Measurements from ENCODE around the gene SCUBE3. TPM values are rescaled to one million over a fixed set of nuclear protein-coding genes. Genes with fewer than 3 reads are reported as not detected.

SCUBE3 gene
- total RNA-seq, 1 donor from 2014 or later: 16.3 TPM

DNA sequence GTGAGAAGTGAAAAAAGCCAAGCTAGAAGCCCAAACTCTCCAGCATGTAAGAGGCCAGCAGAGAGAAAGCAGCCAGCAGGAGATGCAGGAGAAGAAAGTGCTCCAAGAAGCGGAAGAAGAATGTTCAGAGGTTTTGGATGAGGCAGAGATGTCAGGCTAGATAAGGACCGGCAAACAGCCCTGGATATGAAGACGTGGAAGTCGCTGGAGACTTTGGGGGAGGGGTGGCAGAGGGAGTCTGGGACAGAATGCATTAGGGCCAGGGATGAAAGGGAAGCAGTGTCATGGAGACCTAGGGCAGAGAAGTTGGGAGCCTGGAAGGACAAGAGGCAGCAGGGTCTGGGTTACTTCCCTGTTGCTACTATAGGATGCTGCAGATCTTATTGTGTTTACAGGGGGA lies 5.3 kb upstream of the SCUBE3 start:
- no peak overlapping the region for H3K4me3 Mint-ChIP-seq (ENCODE audit: unreplicated experiment)
- peaks cover 47% of the 10 kb centered on the region for H3K27me3 Mint-ChIP-seq (ENCODE audit: unreplicated experiment)
- DNase-seq (ENCODE audit: extremely low spot score, unreplicated experiment): no peak

DNA sequence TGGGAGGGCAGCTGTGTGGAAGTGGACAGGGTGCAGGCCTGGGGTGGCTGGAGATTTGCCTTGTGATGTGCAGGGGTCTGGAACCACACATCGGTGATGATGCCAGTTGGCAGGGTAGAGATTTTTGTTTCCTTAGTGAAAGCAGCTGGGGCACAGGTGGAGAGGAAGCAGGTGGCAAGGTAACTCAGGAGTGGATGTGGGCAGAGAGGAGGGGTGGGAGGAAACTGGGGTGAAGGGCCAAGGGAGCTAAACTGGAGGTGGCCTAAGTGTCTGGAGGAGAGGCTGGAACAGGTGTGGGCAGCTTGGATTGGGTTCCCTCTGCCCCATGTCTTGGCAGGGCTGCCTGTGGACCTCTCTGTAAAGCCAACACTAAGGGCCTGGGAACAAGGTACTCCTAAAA lies 4.7 kb upstream of the SCUBE3 start:
- TF ChIP-seq, protein P1, sequence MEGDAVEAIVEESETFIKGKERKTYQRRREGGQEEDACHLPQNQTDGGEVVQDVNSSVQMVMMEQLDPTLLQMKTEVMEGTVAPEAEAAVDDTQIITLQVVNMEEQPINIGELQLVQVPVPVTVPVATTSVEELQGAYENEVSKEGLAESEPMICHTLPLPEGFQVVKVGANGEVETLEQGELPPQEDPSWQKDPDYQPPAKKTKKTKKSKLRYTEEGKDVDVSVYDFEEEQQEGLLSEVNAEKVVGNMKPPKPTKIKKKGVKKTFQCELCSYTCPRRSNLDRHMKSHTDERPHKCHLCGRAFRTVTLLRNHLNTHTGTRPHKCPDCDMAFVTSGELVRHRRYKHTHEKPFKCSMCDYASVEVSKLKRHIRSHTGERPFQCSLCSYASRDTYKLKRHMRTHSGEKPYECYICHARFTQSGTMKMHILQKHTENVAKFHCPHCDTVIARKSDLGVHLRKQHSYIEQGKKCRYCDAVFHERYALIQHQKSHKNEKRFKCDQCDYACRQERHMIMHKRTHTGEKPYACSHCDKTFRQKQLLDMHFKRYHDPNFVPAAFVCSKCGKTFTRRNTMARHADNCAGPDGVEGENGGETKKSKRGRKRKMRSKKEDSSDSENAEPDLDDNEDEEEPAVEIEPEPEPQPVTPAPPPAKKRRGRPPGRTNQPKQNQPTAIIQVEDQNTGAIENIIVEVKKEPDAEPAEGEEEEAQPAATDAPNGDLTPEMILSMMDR (IDR thresholded peaks at IDR 0.05): no peak
- no peak overlapping the region for H3K4me3 Mint-ChIP-seq (ENCODE audit: unreplicated experiment)
- H3K27me3 Mint-ChIP-seq (ENCODE audit: unreplicated experiment): peaks cover 47% of the 10 kb centered on the region
- no peaks in the 10 kb centered on the region for H3K9me3 Mint-ChIP-seq (ENCODE audit: unreplicated experiment)
- DNase-seq (ENCODE audit: extremely low spot score, unreplicated experiment): no peak
- H3K4me1 Mint-ChIP-seq (ENCODE audit: unreplicated experiment): peaks cover 6% of the 10 kb centered on the region
- H3K36me3 Mint-ChIP-seq (ENCODE audit: unreplicated experiment): no peaks in the 10 kb centered on the region
- H3K27ac Mint-ChIP-seq (ENCODE audit: unreplicated experiment): no peak overlapping the region

More for the DNA sequence above, 5.3 kb upstream of the SCUBE3 start:
- Mint-ChIP-seq H3K4me1 (ENCODE audit: unreplicated experiment) (peaks cover 6% of the 10 kb centered on the region), H3K9me3 (ENCODE audit: unreplicated experiment) (no peaks in the 10 kb centered on the region), H3K36me3 (ENCODE audit: unreplicated experiment) (no peaks in the 10 kb centered on the region), H3K27ac (ENCODE audit: unreplicated experiment) (no peak overlapping the region)
- TF ChIP-seq, protein P1 (IDR thresholded peaks at IDR 0.05): no peak

DNA sequence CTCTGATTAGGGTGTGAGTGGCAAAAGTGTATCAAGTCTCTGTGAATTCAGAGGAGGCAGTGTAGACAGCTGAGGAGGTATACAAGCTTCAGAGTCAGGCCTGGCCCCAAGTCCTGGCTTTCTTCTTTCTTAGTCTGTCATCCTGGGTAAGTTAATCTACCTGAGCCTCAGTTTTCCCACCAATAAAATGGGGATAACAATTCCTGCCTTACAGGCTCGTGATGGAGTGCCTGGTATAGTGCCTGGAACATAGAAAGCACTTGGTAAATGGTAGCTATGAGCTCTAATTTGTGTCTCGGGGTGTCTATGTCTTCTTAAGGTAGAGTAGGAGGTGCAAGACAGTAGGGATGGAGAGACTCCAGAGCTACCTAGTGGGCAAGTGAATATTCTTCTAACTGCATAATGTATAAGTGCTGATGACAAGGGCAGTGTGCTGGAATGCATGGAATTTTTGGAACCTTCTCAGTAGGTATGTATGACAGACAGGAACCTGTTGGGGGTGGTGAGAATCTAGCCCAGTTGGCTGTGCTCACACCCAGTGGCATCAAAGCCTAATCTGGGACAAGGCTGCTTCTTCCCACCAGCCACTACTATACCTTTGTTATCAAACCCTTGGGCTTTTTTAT lies 4.0 kb upstream of the SCUBE3 start:
- Mint-ChIP-seq H3K27me3 (ENCODE audit: unreplicated experiment) (peaks cover 47% of the 10 kb centered on the region), H3K9me3 (ENCODE audit: unreplicated experiment) (no peaks in the 10 kb centered on the region), H3K4me3 (ENCODE audit: unreplicated experiment) (no peak overlapping the region), H3K36me3 (ENCODE audit: unreplicated experiment) (no peaks in the 10 kb centered on the region), H3K4me1 (ENCODE audit: unreplicated experiment) (peaks cover 7% of the 10 kb centered on the region), H3K27ac (ENCODE audit: unreplicated experiment) (no peak overlapping the region)
- TF ChIP-seq, protein P1 (IDR thresholded peaks at IDR 0.05): no peak
- no peak for DNase-seq (ENCODE audit: extremely low spot score, unreplicated experiment)

DNA sequence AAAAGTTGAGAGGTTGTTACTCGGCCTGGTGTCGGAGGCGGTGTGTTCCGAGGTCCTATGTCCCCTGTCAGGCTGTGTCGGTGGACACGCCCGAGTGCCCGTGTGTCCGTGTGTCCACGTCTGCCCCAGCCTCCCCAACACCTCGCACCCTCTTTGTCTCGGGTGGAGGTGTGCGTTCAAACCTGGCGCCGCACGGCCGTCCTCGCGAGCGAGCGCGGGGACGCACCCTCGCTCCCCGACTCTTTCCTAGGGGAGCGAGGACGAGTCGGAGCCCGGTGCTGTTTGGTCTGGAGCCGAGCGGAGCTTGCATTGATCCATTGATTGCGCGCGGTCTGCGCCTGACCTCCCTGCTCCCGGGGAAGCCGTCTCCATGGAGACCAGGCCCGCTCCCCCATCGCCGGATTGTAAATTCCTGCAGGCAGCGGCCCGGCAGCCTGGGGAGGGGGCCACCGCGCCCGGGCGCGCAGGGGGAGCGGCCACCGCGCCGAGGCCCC lies 411 bp upstream of the SCUBE3 start:
- no peak for DNase-seq (ENCODE audit: extremely low spot score, unreplicated experiment)
- TF ChIP-seq, protein P1 (IDR thresholded peaks at IDR 0.05): no peak
- Mint-ChIP-seq H3K4me3 (ENCODE audit: unreplicated experiment) (peak overlapping the region; percentile 76), H3K27ac (ENCODE audit: unreplicated experiment) (no peak overlapping the region), H3K36me3 (ENCODE audit: unreplicated experiment) (no peaks in the 10 kb centered on the region), H3K9me3 (ENCODE audit: unreplicated experiment) (no peaks in the 10 kb centered on the region), H3K27me3 (ENCODE audit: unreplicated experiment) (peaks cover 25% of the 10 kb centered on the region), H3K4me1 (ENCODE audit: unreplicated experiment) (peaks cover 41% of the 10 kb centered on the region)

DNA sequence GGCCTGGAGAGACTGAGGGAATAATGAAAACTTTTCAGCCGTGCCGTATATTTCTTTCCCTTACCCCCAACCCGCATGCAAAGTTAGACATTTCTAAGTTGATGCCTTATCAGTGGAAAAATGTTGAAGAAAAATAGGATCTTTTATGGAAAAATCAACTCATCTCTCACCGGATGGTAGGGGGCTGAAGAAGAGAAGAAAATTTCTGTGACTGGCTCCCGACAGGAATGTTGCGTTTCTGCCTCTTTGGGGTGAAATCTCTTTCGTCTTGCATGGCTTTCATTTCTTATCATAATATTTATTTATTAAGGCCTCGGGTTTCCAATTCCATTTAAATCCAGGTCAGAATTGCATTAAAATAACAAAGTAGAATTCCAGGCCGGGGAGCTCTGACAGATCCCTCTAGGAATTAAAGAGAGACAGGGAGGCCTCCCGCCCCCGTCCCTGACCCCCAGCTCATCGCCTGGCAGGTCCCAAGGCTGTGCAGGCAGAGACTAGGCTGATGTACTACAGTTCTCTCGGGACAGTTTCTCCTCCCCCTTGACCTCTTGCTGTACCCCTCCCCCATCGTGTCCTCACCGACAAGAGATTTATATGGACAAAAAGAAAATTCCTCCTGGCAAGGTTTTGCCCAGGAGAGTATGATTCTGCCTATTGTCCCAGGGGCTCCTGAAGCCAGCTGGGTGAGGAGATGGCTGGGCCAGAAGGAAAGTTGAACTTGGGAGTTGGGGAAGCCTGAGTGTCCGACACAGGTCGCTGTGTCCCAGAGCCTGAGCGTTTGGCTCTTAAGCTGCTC lies 1.3 kb downstream of the SCUBE3 start:
- Mint-ChIP-seq H3K4me3 (ENCODE audit: unreplicated experiment) (peak overlapping the region; percentile 74), H3K36me3 (ENCODE audit: unreplicated experiment) (no peaks in the 10 kb centered on the region), H3K9me3 (ENCODE audit: unreplicated experiment) (no peaks in the 10 kb centered on the region), H3K4me1 (ENCODE audit: unreplicated experiment) (peaks cover 46% of the 10 kb centered on the region), H3K27me3 (ENCODE audit: unreplicated experiment) (peaks cover 16% of the 10 kb centered on the region), H3K27ac (ENCODE audit: unreplicated experiment) (peak overlapping the region; percentile 46)
- TF ChIP-seq, protein P1 (IDR thresholded peaks at IDR 0.05): no peak
- DNase-seq (ENCODE audit: extremely low spot score, unreplicated experiment): no peak
